H1 (cell line): Measurements from ENCODE around the gene CPNE8. TPM values are rescaled to one million over a fixed set of nuclear protein-coding genes. Genes with fewer than 3 reads are reported as not detected.

Source experiments
- CTCF ChIA-PET: fragments of 300-600 bp; sonication (Branson Sonifier 250); formaldehyde crosslinking; loops from one replicate; lab custom pipeline; 2021; ENCODE audit not compliant: partially characterized antibody; lab: Charles Lee
- POLR2A ChIA-PET: fragments of 300-600 bp; sonication (Branson Sonifier 250); formaldehyde crosslinking; loops from one replicate; lab custom pipeline; 2021; ENCODE audit warnings: inconsistent platforms; ENCODE audit not compliant: partially characterized antibody; lab: Charles Lee
- DNase-seq, 2 experiments: peaks; one replicate each; pipeline versions ENCODE4 v3.0.0 to v3.0.0-alpha.2; 2010 to 2022; ENCODE audit warnings: low spot score in 2 of 2, low read depth in 1 of 2, mixed read lengths in 1 of 2
- FAIRE-seq: peaks from 2 replicates; lab custom pipeline; 2011; peaks lifted over from hg19 to GRCh38; lab: Jason Lieb, UNC
- H2AFZ ChIP-seq: 2 replicates; pipeline ENCODE4 v1.8.1; 2012; ENCODE audit warnings: low read length, inconsistent platforms
- H2AK5ac ChIP-seq: 2 replicates; pipeline ENCODE4 v1.6.1; 2013; ENCODE audit warnings: low read depth, low read length
- H2BK120ac ChIP-seq: replicated peaks from 2 replicates; pipeline ENCODE3; 2013; ENCODE audit warnings: low read depth, low read length, inconsistent platforms
- H2BK12ac ChIP-seq: 2 replicates; pipeline ENCODE4 v1.6.1; 2013; ENCODE audit warnings: low read depth, low read length
- H2BK15ac ChIP-seq: 2 replicates; pipeline ENCODE4 v1.6.1; 2013; ENCODE audit warnings: low read length
- H2BK20ac ChIP-seq: 2 replicates; pipeline ENCODE4 v1.6.1; 2013; ENCODE audit warnings: low read length
- H2BK5ac ChIP-seq: 2 replicates; pipeline ENCODE4 v1.6.1; 2013; ENCODE audit warnings: low read depth, low read length
- H3K14ac ChIP-seq: 2 replicates; pipeline ENCODE4 v1.6.1; 2013; ENCODE audit warnings: inconsistent platforms; ENCODE audit not compliant: insufficient read length
- H3K18ac ChIP-seq: 2 replicates; pipeline ENCODE4 v1.6.1; 2013; ENCODE audit warnings: low read length; ENCODE audit errors: extremely low read depth
- H3K23ac ChIP-seq: 2 replicates; pipeline ENCODE4 v1.6.1; 2013; ENCODE audit warnings: inconsistent platforms; ENCODE audit not compliant: insufficient read length
- H3K23me2 ChIP-seq: 2 replicates; pipeline ENCODE4 v1.6.1; 2013; ENCODE audit warnings: low read depth, low read length
- H3K27ac ChIP-seq: 2 replicates; pipeline ENCODE4 v1.6.1; 2011; ENCODE audit warnings: low read depth, low read length, inconsistent platforms
- H3K27me3 ChIP-seq, 4 experiments: replicated peaks in 1 of 4; 1 replicate in 1 of 4; 2 replicates in 3 of 4; pipeline versions ENCODE4 v1.6.1 to v1.8.1; 2011 to 2013; ENCODE audit warnings: low read length in 3 of 4, mild to moderate bottlenecking in 3 of 4, inconsistent platforms in 2 of 4, mixed read lengths in 2 of 4, moderate library complexity in 1 of 4; ENCODE audit not compliant: control insufficient read depth in 3 of 4, insufficient read depth in 3 of 4; ENCODE audit errors: extremely low read depth in 1 of 4
- H3K36me3 ChIP-seq, 4 experiments: 2 replicates each; pipeline versions ENCODE4 v1.6.1 to v1.8.1; 2011 to 2013; ENCODE audit warnings: mild to moderate bottlenecking in 4 of 4, low read length in 3 of 4, moderate library complexity in 2 of 4, control low read depth in 1 of 4, inconsistent platforms in 1 of 4; ENCODE audit not compliant: insufficient read depth in 4 of 4, control insufficient read depth in 2 of 4
- H3K4ac ChIP-seq: replicated peaks from 2 replicates; pipeline ENCODE3; 2013; ENCODE audit warnings: low read length, low read depth, mixed read lengths, inconsistent platforms; ENCODE audit not compliant: insufficient read length
- H3K4me1 ChIP-seq, 4 experiments: replicated peaks in 1 of 4; 1 replicate in 1 of 4; 2 replicates in 3 of 4; pipeline versions ENCODE4 v1.6.1 to v1.8.1; 2011 to 2013; ENCODE audit warnings: low read length in 3 of 4, inconsistent platforms in 2 of 4, mixed read lengths in 1 of 4; ENCODE audit not compliant: insufficient read depth in 4 of 4, control insufficient read depth in 3 of 4
- H3K4me2 ChIP-seq, 2 experiments: 2 replicates each; pipeline versions ENCODE4 v1.6.1 to v1.8.1; 2011 to 2013; ENCODE audit warnings: low read depth in 2 of 2, low read length in 2 of 2, control low read depth in 1 of 2, inconsistent platforms in 1 of 2, mild to moderate bottlenecking in 1 of 2; ENCODE audit not compliant: insufficient read depth in 1 of 2
- H3K4me3 ChIP-seq, 4 experiments: fragments of 200-600, 300-600 bp in 1 of 4; sonication (generic), shearing (Covaris generic), sonication (Bioruptor Twin) in 1 of 4; 2 replicates each; pipeline versions ENCODE4 v1.5.1 to v1.8.1; 2011 to 2016; ENCODE audit warnings: low read length in 4 of 4, low read depth in 3 of 4, control low read depth in 2 of 4, inconsistent platforms in 2 of 4, mild to moderate bottlenecking in 2 of 4, mixed read lengths in 1 of 4, moderate library complexity in 1 of 4; ENCODE audit not compliant: insufficient read depth in 2 of 4; ENCODE audit errors: extremely low read depth in 1 of 4
- H3K56ac ChIP-seq: replicated peaks from 2 replicates; pipeline ENCODE3; 2013; ENCODE audit warnings: low read depth, mild to moderate bottlenecking, mixed read lengths, low read length, inconsistent platforms; ENCODE audit not compliant: insufficient read length
- H3K79me1 ChIP-seq: 2 replicates; pipeline ENCODE4 v1.6.1; 2013; ENCODE audit warnings: low read depth, low read length, control low read depth
- H3K79me2 ChIP-seq, 2 experiments: 2 replicates each; pipeline versions ENCODE4 v1.6.1 to v1.8.1; 2012 to 2013; ENCODE audit warnings: low read length in 2 of 2, mild to moderate bottlenecking in 2 of 2, inconsistent platforms in 1 of 2; ENCODE audit not compliant: insufficient read depth in 2 of 2, control insufficient read depth in 1 of 2
- H3K9ac ChIP-seq, 4 experiments: replicated peaks in 1 of 4; 1 replicate in 1 of 4; 2 replicates in 3 of 4; pipeline versions ENCODE4 v1.6.1 to v1.8.1; 2011 to 2013; ENCODE audit warnings: low read depth in 3 of 4, low read length in 3 of 4, control low read depth in 2 of 4, mild to moderate bottlenecking in 2 of 4, moderate library complexity in 2 of 4, inconsistent platforms in 1 of 4; ENCODE audit errors: extremely low read depth in 1 of 4
- H3K9me3 ChIP-seq, 2 experiments: 2 replicates each; pipeline versions ENCODE4 v1.6.1 to v1.8.1; 2012 to 2013; ENCODE audit warnings: mild to moderate bottlenecking in 2 of 2, moderate library complexity in 2 of 2, control low read depth in 1 of 2, inconsistent platforms in 1 of 2, low read depth in 1 of 2, low read length in 1 of 2, mixed read lengths in 1 of 2; ENCODE audit not compliant: insufficient read depth in 2 of 2
- H4K20me1 ChIP-seq, 2 experiments: replicated peaks in 1 of 2; 2 replicates each; pipeline versions ENCODE3 to v1.8.1; 2011 to 2013; ENCODE audit warnings: inconsistent platforms in 2 of 2, low read length in 2 of 2, mild to moderate bottlenecking in 1 of 2; ENCODE audit not compliant: insufficient read depth in 2 of 2, control insufficient read depth in 1 of 2
- H4K5ac ChIP-seq: 2 replicates; pipeline ENCODE4 v1.6.1; 2013; ENCODE audit warnings: low read length, low read depth, mixed read lengths, inconsistent platforms; ENCODE audit not compliant: insufficient read length
- H4K8ac ChIP-seq: 2 replicates; pipeline ENCODE4 v1.8.0; 2013; ENCODE audit warnings: mild to moderate bottlenecking, moderate library complexity, low read length, inconsistent platforms; ENCODE audit not compliant: insufficient read depth; ENCODE audit errors: extremely low read depth
- H4K91ac ChIP-seq: replicated peaks from 2 replicates; pipeline ENCODE3; 2013; ENCODE audit warnings: low read length, mixed read lengths, inconsistent platforms; ENCODE audit not compliant: insufficient read length
- GABPA ChIP-seq: IDR thresholded peaks from 2 replicates; pipeline ENCODE4 v1.6.1; 2011; ENCODE audit warnings: mild to moderate bottlenecking, low read length, moderate library complexity, borderline replicate concordance; ENCODE audit not compliant: insufficient read depth
- JUN ChIP-seq: IDR thresholded peaks from 2 replicates; pipeline ENCODE4 v1.6.1; 2011; ENCODE audit warnings: low read depth, mild to moderate bottlenecking, improper control_type of control experiment, low read length
- MAFK ChIP-seq: IDR thresholded peaks from 2 replicates; pipeline ENCODE4 v1.6.1; 2012; ENCODE audit warnings: low read depth, mild to moderate bottlenecking, improper control_type of control experiment, low read length
- YY1 ChIP-seq: IDR thresholded peaks from 2 replicates; pipeline ENCODE4 v1.6.1; 2011; ENCODE audit warnings: low read depth, mild to moderate bottlenecking, low read length
- ZNF274 ChIP-seq: IDR thresholded peaks from 2 replicates; pipeline ENCODE4 v1.7.0; 2012; ENCODE audit warnings: low read length, borderline replicate concordance; ENCODE audit errors: extremely low read depth
- WGBS, 2 experiments: shearing (Covaris generic) in 1 of 2; methylation state at CpG; one replicate each; pipeline versions ENCODE4 v1.1.6 to v1.1.7; 2013 to 2015; ENCODE audit warnings: low lambda C conversion rate in 2 of 2, mixed read lengths in 2 of 2, inconsistent platforms in 1 of 2, low coverage in 1 of 2, missing lambda C conversion rate in 1 of 2; ENCODE audit not compliant: insufficient replicate concordance in 2 of 2, insufficient coverage in 1 of 2, insufficient read length in 1 of 2; ENCODE audit errors: extremely low coverage in 1 of 2, missing lambda C conversion rate in 1 of 2; 5-methylcytosine and 5-hydroxymethylcytosine counted together
- polyA plus RNA-seq, 7 experiments: library from polyadenylated mRNA; depleted of rRNA in 3 of 7; stranded (reverse) in 5 of 7; unstranded in 2 of 7; fragments of >200 nt in 5 of 7; fragments of 200-250 nt in 2 of 7; gene quantifications; 1 replicate in 5 of 7; 2 replicates in 1 of 7; 4 replicates in 1 of 7; pipeline versions ENCODE4 v1.2.1 to v1.2.3, GENCODE V29; 2011 to 2013; ENCODE audit warnings: missing spikeins in 2 of 7, mixed read lengths in 2 of 7
- total RNA-seq: library from RNA; stranded (reverse); fragmentation: NEBNext Ultra II Directional; extraction: Animal tissue kit (Norgen Biotek cat#: 25700); gene quantifications from 2 replicates; pipeline ENCODE4 v1.2.1, GENCODE V29; 2021

The CPNE8 gene
- total and polyA plus RNA-seq, 2 of the 8 experiments (the other 6 are each of a cell fraction or from before 2014, with no cell fraction given) = 2.5 to 6.8 TPM

DNA sequence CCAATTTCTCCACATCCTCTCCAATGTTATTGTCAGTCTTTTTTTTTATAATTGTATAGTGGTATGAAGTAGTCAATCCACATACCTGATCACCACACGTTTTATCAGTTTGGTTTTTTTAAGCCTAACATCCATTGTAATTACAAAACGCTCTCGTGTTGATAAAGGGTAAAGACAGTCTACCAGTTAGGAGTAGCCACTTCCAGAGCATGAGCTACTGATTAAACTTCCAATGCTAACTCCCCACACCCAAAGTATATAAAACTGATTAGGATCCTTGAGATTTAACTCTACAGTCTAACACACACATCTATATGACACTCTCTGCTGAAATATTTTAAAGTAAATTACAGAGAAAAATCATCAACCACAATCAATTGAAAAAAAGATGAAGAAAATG is 20.7 kb downstream of the CPNE8 start:
- no peak overlapping the region for H2BK12ac ChIP-seq
- no peaks in the 10 kb centered on the region for H3K4me1 ChIP-seq
- no peak overlapping the region for H2BK120ac ChIP-seq
- H4K91ac ChIP-seq = no peak overlapping the region
- H4K20me1 ChIP-seq = no peaks in the 10 kb centered on the region
- POLR2A ChIA-PET = no interaction called here
- CTCF ChIA-PET = no interaction called here
- H3K23me2 ChIP-seq = no peaks in the 10 kb centered on the region
- H3K14ac ChIP-seq = no peak overlapping the region
- H3K9me3 ChIP-seq = peaks cover 0 to 3% of the 10 kb centered on the region in 2 experiments; a peak in 1 of 4 replicates
- no peak overlapping the region for H3K56ac ChIP-seq
- H3K4me3 ChIP-seq = no peak overlapping the region
- no peak overlapping the region for H2AFZ ChIP-seq
- TF ChIP-seq YY1 = no peak
- TF ChIP-seq ZNF274 = no peak
- no peak for TF ChIP-seq MAFK
- no peak for TF ChIP-seq JUN
- no peak for TF ChIP-seq GABPA
- no peaks in the 10 kb centered on the region; a peak in 1 of 4 replicates for H3K79me2 ChIP-seq
- no peak for DNase-seq
- no peak overlapping the region for H3K27ac ChIP-seq
- WGBS, 2 experiments = 92% methylated on average over 3 of the region's 3 CpGs; no CpG with 5 or more reads in 1 of the 2 experiments
- H3K18ac ChIP-seq = no peak overlapping the region
- no peaks in the 10 kb centered on the region for H3K27me3 ChIP-seq
- no peak overlapping the region for H2BK15ac ChIP-seq
- H4K8ac ChIP-seq = no peak overlapping the region
- H3K4me2 ChIP-seq = no peak overlapping the region
- no peaks in the 10 kb centered on the region for H3K36me3 ChIP-seq
- H2BK5ac ChIP-seq = no peak overlapping the region
- H2AK5ac ChIP-seq = no peak overlapping the region
- no peak overlapping the region for H2BK20ac ChIP-seq
- H4K5ac ChIP-seq = no peak overlapping the region
- H3K23ac ChIP-seq = no peak overlapping the region
- no peaks in the 10 kb centered on the region; the same call in 1 of the 2 replicates for H3K79me1 ChIP-seq
- H3K4ac ChIP-seq = no peak overlapping the region
- no peak overlapping the region for H3K9ac ChIP-seq
- FAIRE-seq = no peak
